NCI-H510A (cell line): ENCODE results near the gene TSPAN18.

Source experiments
- DNase-seq: peaks from one replicate; lab custom pipeline; 2025; lab: John Stamatoyannopoulos, UW

The TSPAN18 gene

DNA sequence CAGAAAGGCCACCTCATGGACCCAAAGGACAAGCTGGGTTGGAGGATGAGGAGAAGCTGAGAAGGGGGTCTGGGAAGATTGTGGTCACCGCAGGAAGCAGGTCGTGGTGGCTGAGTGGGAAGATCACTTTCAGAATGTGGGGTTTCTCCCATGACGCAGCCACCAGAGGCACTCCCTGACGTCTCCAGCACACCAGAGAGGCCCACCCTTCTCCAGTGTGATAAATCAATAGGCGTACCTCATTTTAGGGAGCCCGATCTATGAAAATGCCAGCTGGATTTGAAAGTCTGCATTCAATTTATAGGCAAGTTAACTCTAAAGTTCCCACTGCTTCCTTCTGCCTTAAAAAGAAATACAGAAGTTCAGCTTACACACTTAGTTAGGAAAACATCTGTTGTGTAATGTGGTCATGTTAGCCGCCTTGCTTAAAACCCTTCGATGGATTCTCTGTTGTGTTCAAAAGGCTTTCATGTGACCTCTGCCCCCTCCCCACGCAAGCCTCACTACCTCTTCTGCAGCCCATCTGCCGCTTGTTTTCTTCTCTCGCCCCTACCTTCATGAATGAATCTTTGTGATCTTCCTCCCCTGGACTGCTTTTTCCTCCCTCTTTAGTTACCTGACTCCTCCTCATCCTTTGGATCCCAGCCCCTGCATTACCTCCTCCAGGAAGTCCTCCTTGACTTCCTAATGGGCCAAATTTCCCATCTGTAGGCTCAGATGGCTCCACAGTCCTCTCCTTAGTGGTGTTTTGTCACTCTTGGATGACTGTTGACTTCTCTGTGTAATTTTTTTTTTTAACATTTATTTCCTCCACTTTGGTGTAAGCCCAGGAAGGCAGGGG lies 10.7 kb downstream of the TSPAN18 start:
- DNase-seq: no peak

DNA sequence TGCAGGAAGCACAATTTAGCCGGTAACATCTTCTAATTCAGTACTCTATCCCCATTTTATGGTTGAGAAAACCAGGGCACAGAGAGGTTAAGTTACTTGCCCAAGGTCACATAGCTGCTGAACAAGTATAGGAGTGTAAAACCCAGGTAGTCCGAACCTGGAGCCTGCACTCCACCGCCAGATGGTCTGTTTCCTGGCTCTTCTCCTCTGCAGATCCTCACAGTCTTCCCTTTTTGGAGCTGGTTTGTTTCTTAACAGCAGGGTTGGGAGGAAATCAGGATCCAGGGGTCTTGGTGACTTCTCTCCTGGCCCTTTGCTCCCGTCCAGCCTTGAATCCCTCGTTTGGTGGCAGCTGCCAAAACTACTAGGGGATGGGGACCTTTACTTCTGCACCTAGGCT lies 12.0 kb downstream of the TSPAN18 start:
- no peak for DNase-seq

DNA sequence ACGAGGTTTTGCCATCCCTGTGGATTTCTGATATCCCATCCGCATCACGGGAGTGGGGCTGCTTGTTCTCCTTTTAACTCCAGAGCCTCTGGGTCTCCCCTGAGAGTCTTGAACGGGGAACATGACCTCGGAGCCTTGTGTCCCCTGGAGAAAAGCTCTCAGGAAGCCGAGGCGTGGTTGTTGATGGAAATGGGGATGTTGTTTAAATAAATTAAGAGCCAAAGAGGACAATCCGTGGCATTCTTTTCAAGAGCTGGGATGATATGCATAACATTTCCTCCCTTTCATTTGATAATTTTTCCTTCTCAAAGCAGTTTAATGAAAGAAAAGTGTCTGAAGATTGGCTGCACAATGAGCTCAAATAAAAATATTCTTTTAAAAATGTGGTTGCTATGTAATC lies 14.2 kb downstream of the TSPAN18 start:
- DNase-seq: no peak

DNA sequence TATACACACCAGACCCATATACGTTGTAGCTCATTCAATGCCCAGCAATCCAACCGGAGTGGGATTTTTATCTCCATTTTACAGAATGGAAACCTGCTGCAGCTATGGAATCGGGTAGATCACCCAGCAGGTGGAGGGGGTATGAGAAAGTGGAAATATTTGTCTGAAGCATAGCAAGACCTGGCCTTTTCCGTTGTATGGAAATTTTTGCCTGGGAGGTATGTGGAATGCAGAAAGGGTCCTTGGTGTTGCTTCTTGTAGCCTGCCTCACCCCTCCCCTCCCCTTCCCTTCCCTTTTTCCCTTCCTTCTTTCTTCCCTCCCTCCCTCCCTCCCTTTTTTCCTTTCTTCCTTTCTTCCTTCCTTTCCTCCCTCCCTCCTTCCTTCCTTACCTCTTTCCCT lies 15.2 kb downstream of the TSPAN18 start:
- DNase-seq: no peak

DNA sequence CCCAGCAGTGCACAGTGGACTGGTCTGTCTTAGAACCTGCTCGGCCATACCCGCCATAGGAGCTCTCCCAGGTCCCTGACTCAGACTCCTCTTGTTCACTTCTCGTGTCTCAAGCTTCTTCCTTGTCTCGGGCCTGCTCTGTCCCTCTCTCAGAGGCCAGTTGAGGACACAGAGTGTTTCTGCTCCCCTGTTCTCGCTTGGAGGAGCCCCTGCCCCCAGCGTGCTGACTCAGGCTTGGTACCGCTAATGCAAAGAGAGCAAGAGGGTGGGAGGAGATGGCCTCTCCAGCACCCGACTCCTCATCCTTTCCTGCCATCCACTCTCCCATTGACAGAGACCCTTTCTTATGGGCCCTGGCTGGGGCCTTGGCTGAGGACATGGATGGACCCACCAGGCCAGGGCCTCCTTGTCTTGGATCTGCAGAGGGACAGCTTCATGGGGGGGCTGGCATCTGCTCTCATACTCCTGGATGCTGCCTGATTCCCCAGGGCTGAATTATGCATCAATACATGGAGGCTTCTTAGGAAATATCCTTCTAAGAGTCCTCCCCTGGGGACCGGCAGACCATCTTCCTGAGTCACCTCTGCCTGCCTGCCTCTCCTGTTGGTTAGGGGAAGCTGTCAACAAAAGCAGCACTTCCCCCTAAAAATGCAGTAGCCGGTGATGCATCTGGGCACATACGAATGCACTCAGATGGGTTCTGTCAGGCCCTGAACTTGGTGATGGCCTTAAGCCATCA lies 15.9 kb downstream of the TSPAN18 start:
- no peak for DNase-seq

DNA sequence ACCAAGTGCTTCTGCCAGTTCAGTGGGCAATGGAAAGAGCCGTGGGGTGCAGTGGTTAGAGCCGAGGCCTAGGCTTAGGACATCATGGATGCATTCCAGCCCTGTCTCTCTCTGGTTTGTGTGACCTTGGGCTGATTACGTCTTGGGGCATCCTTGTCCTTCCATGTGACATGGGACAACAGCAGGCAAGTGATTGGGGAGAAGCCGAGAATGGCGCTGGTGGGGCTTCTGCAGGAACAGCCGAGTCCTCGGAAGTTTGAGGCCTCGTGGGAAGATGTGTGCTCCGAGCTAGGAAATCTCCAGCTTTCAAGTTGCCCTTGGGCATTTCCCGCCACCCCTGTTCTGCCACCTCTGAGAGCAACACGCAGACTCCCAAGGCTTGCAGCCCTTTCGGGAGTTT lies 16.6 kb downstream of the TSPAN18 start:
- DNase-seq: no peak

DNA sequence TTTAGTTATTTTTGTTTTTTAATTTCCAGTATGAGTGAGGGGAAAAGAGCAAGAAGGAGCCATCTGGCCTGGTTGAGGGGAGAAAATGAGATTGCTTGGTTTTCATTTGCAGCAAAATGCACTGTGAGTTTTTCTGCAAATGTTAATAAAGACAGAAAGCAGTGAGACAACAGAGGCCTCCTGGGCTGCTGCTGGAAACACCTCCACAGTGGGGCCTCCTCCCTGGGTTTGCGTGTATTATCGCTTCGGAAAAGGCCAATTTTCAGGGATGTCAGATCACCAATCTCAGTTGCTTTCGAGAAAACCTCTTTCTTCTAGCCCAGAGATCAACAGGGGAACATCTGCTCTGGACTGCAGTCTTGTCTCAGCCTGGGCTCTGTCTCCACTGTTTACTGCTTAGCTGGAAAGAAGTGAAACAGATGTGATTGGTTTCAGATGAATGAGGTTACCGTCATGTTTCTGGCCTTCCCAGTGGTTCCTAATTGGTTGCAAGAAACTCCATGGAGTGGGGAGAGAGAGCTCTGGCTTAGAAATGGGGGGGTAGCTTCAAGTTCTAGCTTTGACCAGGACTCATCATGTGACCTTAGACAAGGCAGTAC lies 17.3 kb downstream of the TSPAN18 start:
- no peak for DNase-seq

DNA sequence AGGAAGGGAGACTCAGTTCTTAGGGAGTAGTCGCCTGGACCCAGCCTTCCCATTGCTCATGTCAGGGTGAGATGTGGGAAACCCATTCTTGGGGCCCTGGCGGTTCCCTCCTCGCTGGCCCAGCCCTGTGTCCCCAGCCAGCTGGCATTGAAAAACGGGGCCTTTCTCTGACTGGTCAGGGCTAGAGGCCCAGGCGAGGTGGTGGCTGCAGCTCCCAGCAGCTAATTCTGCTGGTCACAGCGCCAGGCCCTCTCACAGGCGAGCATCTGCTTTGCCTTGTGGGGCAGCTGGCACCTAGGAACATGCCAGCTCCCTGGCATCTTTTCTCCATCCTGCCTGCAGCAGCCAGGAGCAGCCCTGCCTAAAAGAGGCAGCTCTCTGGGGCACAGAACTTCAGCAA lies 20.1 kb downstream of the TSPAN18 start:
- DNase-seq: no peak

DNA sequence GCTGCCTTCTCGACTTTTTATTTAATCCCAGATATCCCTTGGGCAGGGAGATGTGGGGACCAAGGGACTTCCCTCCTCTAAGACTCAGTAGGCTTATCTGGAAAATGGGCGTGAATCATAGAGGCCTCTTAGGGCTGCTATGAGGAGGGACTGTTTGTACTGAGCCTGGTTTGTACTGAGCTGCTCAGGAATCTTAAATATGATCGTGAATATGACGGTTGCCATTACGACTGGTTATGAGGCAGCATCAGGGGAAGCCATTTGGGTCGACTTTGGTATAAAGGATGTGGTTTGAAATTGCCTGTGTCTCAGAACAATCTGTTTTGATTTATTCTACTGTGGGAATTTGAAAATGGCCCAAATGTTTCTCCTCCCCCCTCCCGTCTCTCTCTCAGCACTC lies 20.6 kb downstream of the TSPAN18 start:
- no peak for DNase-seq

DNA sequence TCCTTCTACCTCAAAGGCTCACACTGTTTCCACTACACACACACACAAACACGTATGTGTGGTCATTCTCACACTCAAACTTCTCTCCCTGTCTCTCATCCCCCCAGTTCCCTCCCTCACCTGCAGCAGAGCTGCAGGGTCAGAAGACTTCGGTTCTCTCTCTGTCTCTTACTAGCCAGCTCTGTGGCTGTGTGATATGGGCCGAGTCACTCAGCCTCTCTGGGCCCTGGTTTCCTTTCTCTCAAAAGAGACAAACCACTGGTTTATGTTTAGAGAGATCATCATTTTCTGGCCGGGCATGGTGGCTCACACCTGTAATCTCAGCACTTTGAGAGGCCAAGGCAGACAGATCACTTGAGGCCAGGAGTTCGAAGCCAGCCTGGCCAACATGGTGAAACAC lies 21.1 kb downstream of the TSPAN18 start:
- no peak for DNase-seq

DNA sequence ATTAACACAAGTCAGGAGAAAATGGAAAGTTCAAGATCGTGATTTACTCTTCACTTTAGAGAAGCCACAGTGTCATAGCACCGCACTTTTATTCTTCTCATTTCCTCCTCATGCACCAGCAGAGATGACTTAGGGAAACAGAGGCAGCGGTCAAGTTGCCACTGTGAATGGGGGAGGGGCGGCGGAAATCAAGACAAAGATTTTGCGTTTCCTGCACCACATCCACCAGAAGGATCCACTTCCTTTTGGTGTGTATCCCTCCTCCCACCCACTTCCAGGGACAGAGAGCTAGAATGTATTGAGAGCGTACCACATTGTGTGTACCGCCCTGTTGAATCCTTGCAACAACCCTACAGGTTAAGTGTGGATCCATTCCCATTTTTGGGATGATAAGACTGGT lies 21.8 kb downstream of the TSPAN18 start:
- DNase-seq: no peak

DNA sequence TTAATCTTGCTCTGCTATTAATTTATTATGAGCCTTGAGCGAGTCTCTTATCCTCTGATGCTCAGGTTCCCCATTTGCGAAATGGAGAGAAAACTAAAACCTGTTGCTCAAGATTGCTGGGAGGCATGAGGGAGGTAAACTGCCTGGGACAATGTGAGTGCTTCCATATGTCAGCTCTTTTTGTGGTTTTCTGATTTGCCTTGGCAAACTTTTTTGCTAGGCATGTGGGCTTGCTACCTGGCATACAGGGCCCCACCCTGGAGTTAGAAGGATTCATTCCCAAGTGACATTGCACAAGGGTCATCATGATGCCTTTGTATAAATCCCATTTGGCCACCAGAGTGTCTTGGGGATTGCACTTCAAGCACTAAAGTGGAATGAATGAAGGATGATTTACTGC lies 22.4 kb downstream of the TSPAN18 start:
- DNase-seq: no peak

DNA sequence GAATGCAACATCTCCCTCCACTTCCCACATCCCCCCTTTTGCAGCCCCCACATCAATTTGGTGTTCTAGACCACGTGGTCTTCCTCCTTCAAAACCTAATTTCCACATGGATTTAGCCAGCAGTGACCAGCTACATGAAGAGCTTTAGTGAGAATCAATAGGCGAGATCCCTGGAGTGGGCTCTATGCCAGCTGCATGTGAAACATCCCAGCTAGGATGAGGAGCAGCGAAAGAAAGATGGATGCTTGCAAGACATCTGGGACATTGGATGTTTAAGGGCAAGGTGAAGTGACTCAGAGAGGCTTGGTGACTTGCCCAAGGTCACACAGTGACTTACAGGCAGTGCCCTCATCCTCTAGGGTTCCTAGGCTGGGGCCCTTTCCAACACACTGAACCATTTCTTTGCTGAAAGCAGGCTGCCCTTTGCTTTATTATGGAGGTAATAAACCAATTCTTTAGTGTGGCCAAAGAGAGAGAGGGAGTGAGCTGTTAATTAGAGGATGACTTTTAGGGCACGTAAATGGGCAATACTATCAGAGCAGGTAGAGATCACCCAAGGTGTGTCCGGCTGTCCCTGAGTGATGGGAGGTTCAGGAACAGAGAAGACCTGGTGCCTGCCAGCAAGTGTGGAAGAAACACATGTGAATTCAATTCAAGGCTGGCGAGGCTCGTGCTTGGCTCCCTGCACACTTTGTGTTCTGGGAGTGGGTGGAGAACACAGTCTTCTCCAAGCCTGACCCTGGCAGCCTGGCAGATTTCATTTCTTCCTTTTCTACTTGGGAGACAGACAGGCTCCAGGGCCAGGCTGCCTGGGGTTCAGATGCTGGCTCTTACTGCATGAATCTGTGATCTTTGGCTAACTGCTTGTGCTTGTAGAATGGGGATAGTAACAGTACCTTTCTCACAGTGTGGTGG lies 24.0 kb downstream of the TSPAN18 start:
- DNase-seq: no peak

DNA sequence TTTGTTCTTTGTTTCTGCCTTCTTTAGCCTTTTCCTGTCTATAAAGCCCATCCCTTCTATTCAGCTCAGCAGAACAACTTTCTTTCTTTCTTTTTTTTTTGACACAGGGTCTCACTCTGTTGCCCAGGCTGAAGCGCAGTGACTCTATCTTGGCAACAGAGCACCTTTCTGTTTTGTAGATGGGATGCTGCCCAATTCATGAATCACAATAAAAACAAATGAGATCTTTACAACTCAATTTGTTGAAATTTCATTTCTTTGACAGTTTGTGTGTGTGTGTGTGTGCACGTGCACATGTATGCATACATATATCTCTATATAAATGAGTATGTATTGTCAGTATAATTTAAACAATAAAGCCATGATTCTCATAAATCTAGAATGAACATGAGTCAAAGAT lies 25.5 kb downstream of the TSPAN18 start:
- no peak for DNase-seq

DNA sequence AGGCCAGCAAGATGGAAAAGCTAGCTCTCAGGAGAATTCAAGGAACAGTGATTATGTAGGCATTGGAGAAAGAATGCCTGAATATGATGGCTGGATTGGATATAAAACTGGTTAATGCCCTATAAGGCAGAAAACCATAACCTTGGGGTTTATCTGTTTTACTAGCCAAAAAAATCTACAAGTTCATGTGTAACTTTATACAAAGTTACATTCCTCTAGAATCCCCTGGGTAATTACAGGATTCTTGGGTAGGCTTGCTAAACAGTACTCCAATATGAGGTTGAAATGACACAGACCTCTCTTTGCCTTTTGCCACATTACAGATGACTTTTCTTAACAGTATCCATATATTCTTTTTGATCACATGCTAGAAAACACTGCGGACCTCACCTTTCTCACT lies 26.0 kb downstream of the TSPAN18 start:
- DNase-seq: no peak

DNA sequence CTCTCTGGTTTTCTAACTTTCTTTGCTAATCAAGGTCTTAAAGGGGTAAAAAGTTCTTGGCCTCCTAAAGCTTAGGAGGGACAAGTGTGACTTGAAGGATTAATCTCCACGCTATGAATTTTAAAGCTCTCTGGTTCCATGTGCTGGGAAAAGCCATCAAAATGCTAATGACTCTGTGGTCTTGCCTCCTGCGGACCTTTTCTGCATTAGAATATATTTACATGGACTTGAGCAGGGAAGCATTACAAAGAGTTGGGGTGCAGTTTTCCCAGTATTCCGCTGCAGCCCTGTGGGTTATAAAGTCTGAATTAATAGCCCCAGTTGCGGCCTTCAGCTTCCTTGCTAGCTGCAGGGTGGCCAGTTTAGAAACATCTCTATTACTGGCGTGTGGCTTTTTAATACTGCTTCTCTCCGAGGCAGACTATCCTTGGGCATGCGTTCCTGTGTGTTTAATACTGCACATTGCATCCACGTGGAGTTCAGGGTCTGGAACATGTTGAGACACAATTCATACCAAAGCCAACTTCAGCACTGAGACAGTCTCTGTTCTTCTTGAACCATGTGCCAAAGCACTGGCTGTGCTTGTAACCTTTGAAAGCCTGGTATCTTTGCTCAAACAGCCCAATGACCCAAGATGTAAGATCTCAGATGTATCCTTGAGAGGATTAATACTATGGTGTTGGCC lies 27.3 kb downstream of the TSPAN18 start:
- DNase-seq: no peak

DNA sequence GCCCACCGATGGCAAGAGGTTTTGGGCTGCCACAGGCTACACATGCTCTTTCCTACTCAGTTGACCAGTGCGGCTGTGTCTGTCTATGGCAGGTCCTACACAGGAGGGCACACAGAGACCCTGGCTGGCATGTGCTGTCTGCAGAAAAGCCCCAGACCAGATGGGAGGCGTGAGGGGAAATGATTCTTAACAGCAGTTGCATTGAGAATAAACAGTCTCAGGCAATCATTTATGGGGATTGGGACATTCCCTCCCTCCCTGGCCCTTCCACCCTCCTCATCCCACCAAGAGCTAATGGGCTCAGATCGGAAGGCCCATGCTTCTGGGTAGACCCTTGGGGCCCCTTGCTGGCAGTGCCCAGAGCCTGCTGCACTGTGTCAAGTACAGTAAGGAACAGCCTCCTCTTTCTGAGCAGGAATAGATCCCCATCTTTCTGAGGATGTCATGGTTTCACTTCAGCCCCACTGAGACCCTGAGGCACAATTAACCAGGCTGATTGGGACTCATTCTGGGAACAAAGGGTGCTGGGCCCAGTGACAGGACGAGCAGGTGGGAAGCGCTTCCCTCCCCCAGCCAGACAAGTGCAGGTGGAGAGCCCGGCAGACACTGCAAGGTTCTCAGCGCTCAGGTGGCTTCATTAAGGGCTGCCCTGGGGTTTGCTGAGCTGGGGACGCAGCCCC lies 28.3 kb downstream of the TSPAN18 start:
- no peak for DNase-seq

DNA sequence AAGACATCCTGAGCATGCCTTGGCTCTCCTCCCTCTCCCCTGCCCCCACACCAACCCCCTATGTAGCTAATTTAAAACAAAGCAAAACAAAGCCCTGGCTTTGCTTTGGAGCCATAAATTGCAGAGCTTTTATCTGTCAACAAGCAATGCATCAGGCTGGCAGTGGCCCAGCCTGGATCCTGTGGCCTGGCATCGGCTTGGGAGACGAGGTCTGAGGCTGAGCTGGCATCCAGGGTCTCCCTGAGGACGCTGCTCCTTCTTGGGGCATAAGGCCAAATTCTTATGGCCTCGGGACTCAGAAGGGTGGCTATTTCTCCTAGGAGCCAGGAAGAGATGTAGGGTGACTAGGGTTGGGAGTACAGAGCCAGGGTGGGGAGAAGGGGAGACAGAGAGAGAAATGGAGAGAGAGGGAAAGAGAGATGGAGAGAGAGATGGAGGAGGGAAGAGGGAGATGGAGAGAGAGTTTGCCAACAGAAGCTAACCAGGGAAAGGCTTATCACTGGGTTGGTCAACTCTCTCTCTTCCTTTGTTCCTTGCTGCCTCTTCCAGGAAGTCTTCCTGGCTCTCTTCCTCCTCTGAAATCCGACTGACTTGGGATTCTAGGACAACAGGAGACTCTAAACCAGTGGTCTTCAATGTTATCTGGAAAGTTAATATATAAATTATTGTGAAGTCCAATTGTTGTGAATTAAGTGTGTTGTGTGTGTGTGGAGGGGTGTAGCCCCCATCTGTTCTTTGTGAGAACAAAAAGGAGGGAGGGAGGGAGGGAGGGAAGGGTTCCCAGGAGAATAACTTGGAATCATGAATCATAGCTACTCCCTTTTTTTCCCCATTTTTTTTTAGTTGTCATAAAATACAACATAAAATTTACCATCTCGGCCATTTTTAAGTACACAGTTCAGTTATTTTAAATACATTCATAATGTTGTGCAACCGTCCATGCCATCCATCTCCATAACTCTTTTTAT lies 29.1 kb downstream of the TSPAN18 start:
- DNase-seq: no peak

DNA sequence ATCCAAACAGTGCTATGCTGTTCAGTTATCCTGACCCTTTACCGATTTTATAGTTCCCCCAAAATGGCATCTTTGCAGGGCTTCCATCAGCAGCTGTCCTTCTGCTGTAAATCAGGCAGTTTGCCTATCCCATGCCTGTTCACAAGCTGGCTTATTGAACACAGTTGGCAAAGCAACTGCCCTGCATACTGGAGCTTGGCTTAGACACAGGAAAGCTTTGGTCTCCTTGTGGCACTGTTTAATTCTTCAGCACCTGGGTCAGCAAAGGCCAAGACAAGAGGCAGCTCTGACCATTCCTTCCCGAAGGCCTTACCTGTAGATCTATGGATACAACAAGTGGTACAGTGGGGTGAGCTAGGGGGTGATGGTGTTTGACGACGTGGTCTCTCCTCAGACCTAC lies 32.2 kb downstream of the TSPAN18 start:
- DNase-seq: no peak
